ENCODE data around the gene EXOC3. TPM values are rescaled to one million over a fixed set of nuclear protein-coding genes. Genes with fewer than 3 reads are reported as not detected.
A peak's percentile ranks its signal among the peaks of the same experiment; 100 is the strongest.

The EXOC3 gene
- total and polyA plus RNA-seq, 10 of the 15 experiments (the other 5 are each of a cell fraction or from before 2014, with no cell fraction given), result 1.6 to 53.0 (median 27.9) TPM

DNA sequence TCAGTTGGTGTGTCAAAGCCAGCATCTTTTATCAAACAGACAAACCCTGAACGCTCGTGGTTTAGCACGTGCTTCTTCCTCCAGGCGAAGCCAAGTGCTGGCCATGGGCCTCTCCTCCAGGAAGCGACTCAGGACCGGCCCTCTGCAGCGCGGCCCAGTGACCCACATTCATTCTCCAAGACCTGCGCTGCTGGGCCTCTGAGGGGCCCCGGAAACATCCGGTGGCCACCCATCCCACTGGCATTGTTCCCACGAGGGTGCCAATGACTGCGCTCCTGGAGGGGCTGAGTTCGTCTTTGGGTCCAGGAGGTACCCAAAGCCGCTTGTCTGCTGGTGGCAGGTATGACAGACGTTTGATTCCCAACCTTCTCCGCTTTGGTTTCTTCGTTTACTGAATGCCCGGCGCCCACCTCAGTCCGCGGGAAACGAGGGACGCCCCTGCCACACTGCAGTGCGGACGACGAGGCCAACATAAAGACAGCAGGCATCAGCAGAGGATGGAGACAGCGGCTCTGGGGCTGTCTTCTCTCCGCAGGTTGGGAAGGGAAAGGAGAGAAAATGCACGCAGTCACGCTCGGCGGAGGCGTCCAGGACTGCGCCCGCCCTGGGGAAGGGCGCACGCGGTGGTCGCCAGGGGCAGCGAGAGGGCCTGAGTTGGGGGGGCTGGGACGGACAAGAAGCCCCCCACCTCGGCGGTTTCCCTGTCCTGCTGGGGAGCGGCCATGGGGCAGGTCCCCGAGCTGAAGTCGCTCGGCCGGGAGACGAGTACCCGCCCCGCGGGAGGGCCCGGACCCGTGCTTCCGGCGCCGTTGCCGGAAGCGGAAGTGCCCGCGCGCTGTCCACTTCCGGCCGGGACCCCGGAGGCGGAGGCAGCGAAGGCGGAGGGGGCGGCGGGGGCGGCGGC, at the start of gene EXOC3 (continued):
- TF ChIP-seq E4F1 (IDR thresholded peaks at IDR 0.05; ENCODE audit: borderline replicate concordance, partially characterized antibody) (no peak), SPI1 (IDR thresholded peaks at IDR 0.05; ENCODE audit: borderline replicate concordance, insufficient read depth, low read depth, low read length) (peak; percentile 52; the same call in 1 of the 2 replicates), SUZ12 (IDR thresholded peaks at IDR 0.05; ENCODE audit: unreplicated experiment) (no peak), EZH2 (IDR thresholded peaks at IDR 0.05; ENCODE audit: borderline replicate concordance, control insufficient read depth, low read depth, low read length) (no peak), BCL3 (IDR thresholded peaks at IDR 0.05; ENCODE audit: borderline replicate concordance, insufficient read depth, low read depth, low read length, poor library complexity, severe bottlenecking) (peak; percentile 50), SRF (IDR thresholded peaks at IDR 0.05; ENCODE audit: low read depth in 2 of 2, low read length in 2 of 2) (0 out of 4 replicates have a peak, but pooled peaks of 1 of the 2 experiments have one; percentile 33), IRF4 (IDR thresholded peaks at IDR 0.05; ENCODE audit: low read depth, low read length) (no peak), NFYB (IDR thresholded peaks at IDR 0.05; ENCODE audit: insufficient read depth, low read depth, low read length) (no peak), SMC3 (IDR thresholded peaks at IDR 0.05; ENCODE audit: borderline replicate concordance, low read length) (no peak), MTA2 (IDR thresholded peaks at IDR 0.05; ENCODE audit: low read depth) (no peak), CREM (IDR thresholded peaks at IDR 0.05; ENCODE audit: low read depth) (0 out of 2 replicates have a peak, but pooled peaks have one; percentile 18), ETV6 (conservative IDR thresholded peaks at IDR 0.05 in 1 of 2, IDR thresholded peaks at IDR 0.05 in 1 of 2; ENCODE audit: borderline replicate concordance in 1 of 2, low read depth in 1 of 2) (peak in 1 of 2 experiments; percentile 64; a peak in 2 of 4 replicates)
- TF ChIP-seq, protein P1, sequence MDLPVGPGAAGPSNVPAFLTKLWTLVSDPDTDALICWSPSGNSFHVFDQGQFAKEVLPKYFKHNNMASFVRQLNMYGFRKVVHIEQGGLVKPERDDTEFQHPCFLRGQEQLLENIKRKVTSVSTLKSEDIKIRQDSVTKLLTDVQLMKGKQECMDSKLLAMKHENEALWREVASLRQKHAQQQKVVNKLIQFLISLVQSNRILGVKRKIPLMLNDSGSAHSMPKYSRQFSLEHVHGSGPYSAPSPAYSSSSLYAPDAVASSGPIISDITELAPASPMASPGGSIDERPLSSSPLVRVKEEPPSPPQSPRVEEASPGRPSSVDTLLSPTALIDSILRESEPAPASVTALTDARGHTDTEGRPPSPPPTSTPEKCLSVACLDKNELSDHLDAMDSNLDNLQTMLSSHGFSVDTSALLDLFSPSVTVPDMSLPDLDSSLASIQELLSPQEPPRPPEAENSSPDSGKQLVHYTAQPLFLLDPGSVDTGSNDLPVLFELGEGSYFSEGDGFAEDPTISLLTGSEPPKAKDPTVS (IDR thresholded peaks at IDR 0.05; ENCODE audit: low read depth, low read length), result no peak
- TF ChIP-seq, protein P2, sequence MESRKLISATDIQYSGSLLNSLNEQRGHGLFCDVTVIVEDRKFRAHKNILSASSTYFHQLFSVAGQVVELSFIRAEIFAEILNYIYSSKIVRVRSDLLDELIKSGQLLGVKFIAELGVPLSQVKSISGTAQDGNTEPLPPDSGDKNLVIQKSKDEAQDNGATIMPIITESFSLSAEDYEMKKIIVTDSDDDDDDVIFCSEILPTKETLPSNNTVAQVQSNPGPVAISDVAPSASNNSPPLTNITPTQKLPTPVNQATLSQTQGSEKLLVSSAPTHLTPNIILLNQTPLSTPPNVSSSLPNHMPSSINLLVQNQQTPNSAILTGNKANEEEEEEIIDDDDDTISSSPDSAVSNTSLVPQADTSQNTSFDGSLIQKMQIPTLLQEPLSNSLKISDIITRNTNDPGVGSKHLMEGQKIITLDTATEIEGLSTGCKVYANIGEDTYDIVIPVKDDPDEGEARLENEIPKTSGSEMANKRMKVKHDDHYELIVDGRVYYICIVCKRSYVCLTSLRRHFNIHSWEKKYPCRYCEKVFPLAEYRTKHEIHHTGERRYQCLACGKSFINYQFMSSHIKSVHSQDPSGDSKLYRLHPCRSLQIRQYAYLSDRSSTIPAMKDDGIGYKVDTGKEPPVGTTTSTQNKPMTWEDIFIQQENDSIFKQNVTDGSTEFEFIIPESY (IDR thresholded peaks at IDR 0.05), result no peak
- TF ChIP-seq, protein P3, sequence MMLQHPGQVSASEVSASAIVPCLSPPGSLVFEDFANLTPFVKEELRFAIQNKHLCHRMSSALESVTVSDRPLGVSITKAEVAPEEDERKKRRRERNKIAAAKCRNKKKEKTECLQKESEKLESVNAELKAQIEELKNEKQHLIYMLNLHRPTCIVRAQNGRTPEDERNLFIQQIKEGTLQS (IDR thresholded peaks at IDR 0.05; ENCODE audit: borderline replicate concordance, extremely low read depth, low read depth, low read length), result no peak
- TF ChIP-seq, protein P4, sequence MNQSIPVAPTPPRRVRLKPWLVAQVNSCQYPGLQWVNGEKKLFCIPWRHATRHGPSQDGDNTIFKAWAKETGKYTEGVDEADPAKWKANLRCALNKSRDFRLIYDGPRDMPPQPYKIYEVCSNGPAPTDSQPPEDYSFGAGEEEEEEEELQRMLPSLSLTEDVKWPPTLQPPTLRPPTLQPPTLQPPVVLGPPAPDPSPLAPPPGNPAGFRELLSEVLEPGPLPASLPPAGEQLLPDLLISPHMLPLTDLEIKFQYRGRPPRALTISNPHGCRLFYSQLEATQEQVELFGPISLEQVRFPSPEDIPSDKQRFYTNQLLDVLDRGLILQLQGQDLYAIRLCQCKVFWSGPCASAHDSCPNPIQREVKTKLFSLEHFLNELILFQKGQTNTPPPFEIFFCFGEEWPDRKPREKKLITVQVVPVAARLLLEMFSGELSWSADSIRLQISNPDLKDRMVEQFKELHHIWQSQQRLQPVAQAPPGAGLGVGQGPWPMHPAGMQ (IDR thresholded peaks at IDR 0.05; ENCODE audit: borderline replicate concordance), result no peak
